CD14-positive monocyte (primary cell): ENCODE measurements around the gene IRF8. TPM values are rescaled to one million over a fixed set of nuclear protein-coding genes. Genes with fewer than 3 reads are reported as not detected.

Experiments used
- DNase-seq, 3 donors: peaks; one replicate each; pipeline ENCODE4 v3.0.0-alpha.2; 2011 to 2022
- H2AFZ ChIP-seq: 2 replicates; pipeline ENCODE4 v1.6.0; 2012; ENCODE audit warnings: mild to moderate bottlenecking, low read depth, low read length, inconsistent platforms; ENCODE audit not compliant: insufficient read depth, poor library complexity, severe bottlenecking
- H3K27ac ChIP-seq, 2 donors: 1 replicate in 1 of 2; 2 replicates in 1 of 2; pipeline ENCODE4 v1.5.1; 2012 to 2013; ENCODE audit warnings: low read length in 2 of 2, control low read depth in 1 of 2, inconsistent platforms in 1 of 2, low read depth in 1 of 2, mild to moderate bottlenecking in 1 of 2
- H3K27me3 ChIP-seq, 2 donors: one replicate each; pipeline versions ENCODE4 v1.6.0 to v1.6.1; 2011 to 2013; ENCODE audit warnings: low read length in 2 of 2; ENCODE audit not compliant: control insufficient read depth in 2 of 2, insufficient read depth in 2 of 2
- H3K36me3 ChIP-seq, 2 donors: replicated peaks in 1 of 2; 1 replicate in 1 of 2; 2 replicates in 1 of 2; pipeline versions ENCODE4 v1.5.1 to v1.6.1; 2012 to 2013; ENCODE audit warnings: low read length in 2 of 2, control low read depth in 1 of 2, inconsistent platforms in 1 of 2, mild to moderate bottlenecking in 1 of 2; ENCODE audit not compliant: insufficient read depth in 2 of 2, control insufficient read depth in 1 of 2
- H3K4me1 ChIP-seq, 2 donors: 1 replicate in 1 of 2; 2 replicates in 1 of 2; pipeline versions ENCODE4 v1.5.1 to v1.6.1; 2012 to 2013; ENCODE audit warnings: low read length in 2 of 2, control low read depth in 1 of 2, inconsistent platforms in 1 of 2, mild to moderate bottlenecking in 1 of 2, moderate library complexity in 1 of 2; ENCODE audit not compliant: insufficient read depth in 2 of 2, control insufficient read depth in 1 of 2
- H3K4me2 ChIP-seq: replicated peaks from 2 replicates; pipeline ENCODE3; 2012; ENCODE audit warnings: low read length, moderate library complexity, mild to moderate bottlenecking; ENCODE audit not compliant: poor library complexity, severe bottlenecking; ENCODE audit errors: extremely low read depth
- H3K4me3 ChIP-seq, 3 experiments: fragments of 200-600 bp in 1 of 3; sonication (generic) in 1 of 3; replicated peaks in 1 of 3; 1 replicate in 2 of 3; 2 replicates in 1 of 3; pipeline ENCODE4 v1.5.1; 2011 to 2013; ENCODE audit warnings: low read length in 3 of 3, mild to moderate bottlenecking in 3 of 3, control low read depth in 2 of 3, low read depth in 2 of 3, inconsistent platforms in 1 of 3, moderate library complexity in 1 of 3
- H3K79me2 ChIP-seq: 2 replicates; pipeline ENCODE4 v1.6.0; 2012; ENCODE audit warnings: mild to moderate bottlenecking, control low read depth, inconsistent platforms, low read length, moderate library complexity; ENCODE audit not compliant: insufficient read depth
- H3K9ac ChIP-seq: 2 replicates; pipeline ENCODE4 v1.6.0; 2017; ENCODE audit warnings: low read length, mild to moderate bottlenecking; ENCODE audit not compliant: insufficient read depth, poor library complexity, severe bottlenecking
- H3K9me3 ChIP-seq, 2 donors: replicated peaks in 1 of 2; 1 replicate in 1 of 2; 2 replicates in 1 of 2; pipeline versions ENCODE4 v1.5.1 to v1.6.1; 2012 to 2013; ENCODE audit warnings: low read length in 2 of 2, control low read depth in 1 of 2; ENCODE audit not compliant: control insufficient read depth in 1 of 2, insufficient read depth in 1 of 2
- H4K20me1 ChIP-seq: 2 replicates; pipeline ENCODE4 v1.6.0; 2012; ENCODE audit warnings: mild to moderate bottlenecking, low read length, control low read depth, moderate library complexity; ENCODE audit not compliant: insufficient read depth
- H3K27ac Mint-ChIP-seq, 7 donors: one replicate each; pipeline ENCODE4 v1.8.0; 2020; ENCODE audit warnings: mild to moderate bottlenecking in 7 of 7, mixed read lengths in 7 of 7, moderate library complexity in 6 of 7, inconsistent platforms in 2 of 7
- H3K27me3 Mint-ChIP-seq, 3 donors: one replicate each; pipeline ENCODE4 v1.8.0; 2021 to 2022; ENCODE audit warnings: low read depth in 3 of 3, mild to moderate bottlenecking in 3 of 3, mixed read lengths in 3 of 3, moderate library complexity in 3 of 3, inconsistent platforms in 1 of 3
- H3K36me3 Mint-ChIP-seq, 2 donors: one replicate each; pipeline ENCODE4 v1.8.0; 2020; ENCODE audit warnings: mixed read lengths in 2 of 2, inconsistent platforms in 1 of 2, mild to moderate bottlenecking in 1 of 2
- H3K4me1 Mint-ChIP-seq: one replicate; pipeline ENCODE4 v1.8.0; 2020; ENCODE audit warnings: mild to moderate bottlenecking, mixed read lengths
- H3K4me3 Mint-ChIP-seq, 2 donors: one replicate each; pipeline ENCODE4 v1.8.0; 2020; ENCODE audit warnings: mild to moderate bottlenecking in 2 of 2, mixed read lengths in 2 of 2, moderate library complexity in 1 of 2
- H3K9me3 Mint-ChIP-seq, 7 donors: one replicate each; pipeline ENCODE4 v1.8.0; 2020 to 2022; ENCODE audit warnings: mixed read lengths in 7 of 7, mild to moderate bottlenecking in 6 of 7, moderate library complexity in 6 of 7, inconsistent platforms in 2 of 7
- CTCF ChIP-seq: fragments of 200-600 bp; IDR thresholded peaks from one replicate; pipeline ENCODE4 v1.8.0; 2022; ENCODE audit warnings: antibody characterized with exemption, mild to moderate bottlenecking
- WGBS: methylation state at CpG from one replicate; pipeline ENCODE4 v1.1.5; 2013; ENCODE audit warnings: missing lambda C conversion rate; ENCODE audit not compliant: insufficient coverage; 5-methylcytosine and 5-hydroxymethylcytosine counted together
- intact Hi-C, 2 donors: fragments of 100-400 bp; cut with micrococcal nuclease; formaldehyde crosslinking; loops; one replicate each; pipeline versions ENCODE4 v1.15.0 to v1.15.1; 2023
- polyA plus RNA-seq, 3 donors: library from polyadenylated mRNA; depleted of rRNA in 1 of 3; unstranded in 2 of 3; stranded (reverse) in 1 of 3; fragments of 300-500 nt in 2 of 3; fragments of >200 nt in 1 of 3; fragmentation: Illumina TruSeq in 2 of 3; gene quantifications; 1 replicate in 2 of 3; 2 replicates in 1 of 3; pipeline ENCODE4 v1.2.3, GENCODE V29; 2012 to 2021

Gene IRF8
- polyA plus RNA-seq, 3 donors: 157 to 187 (median 184) TPM

GRCh38 chr16:85947230-85948137 lies 48.5 kb downstream of the IRF8 start:
- Mint-ChIP-seq H3K9me3 (peaks cover 0 to 3% (median 0%) of the 10 kb centered on the region in 7 donors), H3K36me3 (no peaks in the 10 kb centered on the region), H3K4me3 (peak overlapping the region; percentile 87 to 98), H3K27me3 (peaks cover 0 to 18% (median 5%) of the 10 kb centered on the region in 3 donors), H3K27ac (peak overlapping the region in 6 of 7 donors; percentile 35 to 77 (median 72)), H3K4me1 (peaks cover 60% of the 10 kb centered on the region)
- Histone ChIP-seq H3K4me3 (peak overlapping the region; percentile 36 to 80 (median 45)), H2AFZ (peak overlapping the region; percentile 73), H3K27ac (no peak overlapping the region), H3K27me3 (no peaks in the 10 kb centered on the region), H3K79me2 (no peaks in the 10 kb centered on the region), H3K36me3 (no peaks in the 10 kb centered on the region), H3K9me3 (no peaks in the 10 kb centered on the region), H4K20me1 (no peaks in the 10 kb centered on the region), H3K4me2 (peak overlapping the region; percentile 67), H3K9ac (peak overlapping the region; percentile 28), H3K4me1 (peaks cover 43 to 51% of the 10 kb centered on the region in 2 donors)
- peak in 2 of 3 donors; percentile 66 to 73 for DNase-seq
- TF ChIP-seq CTCF: no peak
- 34% methylated on average over 14 of the region's 32 CpGs for WGBS
- intact Hi-C loops: loop anchor here in 1 of 2 donors (5.0 kb wide), 2 partner anchors 35 to 45 kb away; no protein-coding TSS in a partner anchor

- peak overlapping the region; percentile 73 for H2AFZ ChIP-seq
- Mint-ChIP-seq H3K36me3 (no peaks in the 10 kb centered on the region), H3K27me3 (peaks cover 0 to 18% (median 5%) of the 10 kb centered on the region in 3 donors), H3K4me1 (peaks cover 59% of the 10 kb centered on the region), H3K27ac (peak overlapping the region in 6 of 7 donors; percentile 30 to 77 (median 66)), H3K4me3 (peak overlapping the region; percentile 87 to 98), H3K9me3 (peaks cover 0 to 3% (median 0%) of the 10 kb centered on the region in 7 donors)
- peaks cover 43 to 51% of the 10 kb centered on the region in 2 donors for H3K4me1 ChIP-seq
- H3K9ac ChIP-seq: peak overlapping the region; percentile 28
- no peaks in the 10 kb centered on the region for H3K9me3 ChIP-seq
- no peak for TF ChIP-seq CTCF
- H3K4me2 ChIP-seq: peak overlapping the region; percentile 67
- no peaks in the 10 kb centered on the region for H3K27me3 ChIP-seq
- DNase-seq: no peak
- no peaks in the 10 kb centered on the region for H3K79me2 ChIP-seq
- H4K20me1 ChIP-seq: no peaks in the 10 kb centered on the region
- H3K4me3 ChIP-seq: peak overlapping the region; percentile 36 to 80 (median 45)
- no peak overlapping the region for H3K27ac ChIP-seq
- WGBS: 2% methylated on average over 20 of the region's 20 CpGs
- no peaks in the 10 kb centered on the region for H3K36me3 ChIP-seq
- intact Hi-C loops: loop anchor here in 1 of 2 donors (5.0 kb wide), 2 partner anchors 34 to 46 kb away; no protein-coding TSS in a partner anchor
These were observed 49.2 kb downstream of the IRF8 start for GRCh38 chr16:85948138-85948509.
